Measurements from ENCODE around the gene HUNK. TPM values are rescaled to one million over a fixed set of nuclear protein-coding genes. Genes with fewer than 3 reads are reported as not detected.
"Not testable (repeated sequence)": the region's sequence is repeated elsewhere in the genome, so short reads cannot be mapped to it uniquely, and the experiment has no call there.

Gene HUNK
- total and polyA plus RNA-seq, 2 experiments from 2014 or later, result 0.30 to 2.5 TPM

- H3K4me2 ChIP-seq (ENCODE audit: unreplicated experiment), result peak overlapping the region; percentile 40
- no peaks in the 10 kb centered on the region for H3K9me3 ChIP-seq (ENCODE audit: low read depth)
- no peak overlapping the region for H3K9ac ChIP-seq
- no peaks in the 10 kb centered on the region for H3K9me2 ChIP-seq (ENCODE audit: insufficient read depth)
- peaks cover 12% of the 10 kb centered on the region for H3K27me3 ChIP-seq (replicated peaks; ENCODE audit: insufficient read depth)
- no peaks in the 10 kb centered on the region for H3K79me2 ChIP-seq (ENCODE audit: insufficient read depth)
- H4K20me1 ChIP-seq (ENCODE audit: insufficient read depth), result no peaks in the 10 kb centered on the region
- no peak overlapping the region for H3K4me3 ChIP-seq
- no peak overlapping the region for H3K27ac ChIP-seq
- H3K4me1 ChIP-seq (ENCODE audit: insufficient read depth), result no peaks in the 10 kb centered on the region
- no peak for DNase-seq
- no peaks in the 10 kb centered on the region for H3F3A ChIP-seq (ENCODE audit: insufficient read depth)
- in situ Hi-C loops (cut with MboI), result loop anchor here (5.0 kb wide), 1 partner anchor 387 kb away; no protein-coding TSS in a partner anchor
- peak overlapping the region; percentile 70 for H2AFZ ChIP-seq
- H3K36me3 ChIP-seq (ENCODE audit: low read depth), result no peaks in the 10 kb centered on the region
- TF ChIP-seq EZH2phosphoT487 (IDR thresholded peaks at IDR 0.05; ENCODE audit: insufficient read depth, low read depth) (no peak), EZH2 (IDR thresholded peaks at IDR 0.05; ENCODE audit: insufficient read depth, poor library complexity, severe bottlenecking) (no peak)
- 50 to 52% methylated on average over 11 of the region's 11 CpGs for WGBS, 2 experiments (ENCODE audit: low coverage in 1 of 2, low lambda C conversion rate in 2 of 2, missing lambda C conversion rate in 2 of 2)
These were observed 7.3 kb upstream of the HUNK start for GRCh38 chr21:31865429-31865970.

GRCh38 chr21:31866077-31866511, 6.7 kb upstream of the HUNK start:
- WGBS, 2 experiments (ENCODE audit: low coverage in 1 of 2, low lambda C conversion rate in 2 of 2, missing lambda C conversion rate in 2 of 2), result 19 to 20% methylated on average over 15 of the region's 15 CpGs

GRCh38 chr21:31869750-31870149, 3.1 kb upstream of the HUNK start:
- WGBS, 2 experiments (ENCODE audit: low coverage in 1 of 2, low lambda C conversion rate in 2 of 2, missing lambda C conversion rate in 2 of 2), result 76% methylated on average over 6 of the region's 6 CpGs
- Histone ChIP-seq H3K79me2 (ENCODE audit: insufficient read depth) (no peaks in the 10 kb centered on the region), H3K4me2 (ENCODE audit: unreplicated experiment) (no peak overlapping the region), H3K9me2 (ENCODE audit: insufficient read depth) (no peaks in the 10 kb centered on the region), H3K9ac (no peak overlapping the region), H3K27me3 (replicated peaks; ENCODE audit: insufficient read depth) (peaks cover 12% of the 10 kb centered on the region), H2AFZ (no peak overlapping the region), H3F3A (ENCODE audit: insufficient read depth) (no peaks in the 10 kb centered on the region), H3K9me3 (ENCODE audit: low read depth) (no peaks in the 10 kb centered on the region), H3K4me3 (no peak overlapping the region), H3K4me1 (ENCODE audit: insufficient read depth) (0 out of 2 replicates have a peak, but pooled peaks cover 3% of the 10 kb centered on the region), H4K20me1 (ENCODE audit: insufficient read depth) (no peaks in the 10 kb centered on the region), H3K27ac (no peak overlapping the region), H3K36me3 (ENCODE audit: low read depth) (no peaks in the 10 kb centered on the region)
- TF ChIP-seq EZH2phosphoT487 (IDR thresholded peaks at IDR 0.05; ENCODE audit: insufficient read depth, low read depth), result no peak
- no peak for TF ChIP-seq EZH2 (IDR thresholded peaks at IDR 0.05; ENCODE audit: insufficient read depth, poor library complexity, severe bottlenecking)
- DNase-seq, result no peak
- in situ Hi-C loops (cut with MboI), result loop anchor here (5.0 kb wide), 1 partner anchor 383 kb away; no protein-coding TSS in a partner anchor

More at GRCh38 chr21:31866077-31866511, 6.7 kb upstream of the HUNK start:
- TF ChIP-seq EZH2 (IDR thresholded peaks at IDR 0.05; ENCODE audit: insufficient read depth, poor library complexity, severe bottlenecking) (no peak), EZH2phosphoT487 (IDR thresholded peaks at IDR 0.05; ENCODE audit: insufficient read depth, low read depth) (no peak)
- in situ Hi-C loops (cut with MboI), result loop anchor here (5.0 kb wide), 1 partner anchor 386 kb away; no protein-coding TSS in a partner anchor
- no peak overlapping the region for H3K4me3 ChIP-seq
- H3K4me2 ChIP-seq (ENCODE audit: unreplicated experiment), result peak overlapping the region; percentile 40
- no peaks in the 10 kb centered on the region for H3K9me2 ChIP-seq (ENCODE audit: insufficient read depth)
- peak; percentile 88 for DNase-seq
- H3K27ac ChIP-seq, result no peak overlapping the region
- H3K36me3 ChIP-seq (ENCODE audit: low read depth), result no peaks in the 10 kb centered on the region
- H4K20me1 ChIP-seq (ENCODE audit: insufficient read depth), result no peaks in the 10 kb centered on the region
- H3K9ac ChIP-seq, result no peak overlapping the region
- no peaks in the 10 kb centered on the region for H3K9me3 ChIP-seq (ENCODE audit: low read depth)
- H2AFZ ChIP-seq, result peak overlapping the region; percentile 70
- peaks cover 12% of the 10 kb centered on the region for H3K27me3 ChIP-seq (replicated peaks; ENCODE audit: insufficient read depth)
- H3K4me1 ChIP-seq (ENCODE audit: insufficient read depth), result no peaks in the 10 kb centered on the region
- H3F3A ChIP-seq (ENCODE audit: insufficient read depth), result no peaks in the 10 kb centered on the region
- no peaks in the 10 kb centered on the region for H3K79me2 ChIP-seq (ENCODE audit: insufficient read depth)

- no peak overlapping the region for H3K4me2 ChIP-seq (ENCODE audit: unreplicated experiment)
- H3K4me1 ChIP-seq (ENCODE audit: insufficient read depth), result peaks cover 8% of the 10 kb centered on the region; the same call in 1 of the 2 replicates
- no peaks in the 10 kb centered on the region for H3F3A ChIP-seq (ENCODE audit: insufficient read depth)
- no peak for DNase-seq
- TF ChIP-seq EZH2phosphoT487 (IDR thresholded peaks at IDR 0.05; ENCODE audit: insufficient read depth, low read depth), result no peak
- no peak for TF ChIP-seq EZH2 (IDR thresholded peaks at IDR 0.05; ENCODE audit: insufficient read depth, poor library complexity, severe bottlenecking)
- H3K36me3 ChIP-seq (ENCODE audit: low read depth), result no peaks in the 10 kb centered on the region
- no peak overlapping the region for H3K4me3 ChIP-seq
- no peaks in the 10 kb centered on the region for H3K79me2 ChIP-seq (ENCODE audit: insufficient read depth)
- in situ Hi-C loops (cut with MboI), result no loop called here
- WGBS, 2 experiments (ENCODE audit: low coverage in 1 of 2, low lambda C conversion rate in 2 of 2, missing lambda C conversion rate in 2 of 2), result 77 to 81% methylated on average over 8 of the region's 8 CpGs
- no peak overlapping the region for H2AFZ ChIP-seq
- no peak overlapping the region for H3K9ac ChIP-seq
- no peaks in the 10 kb centered on the region for H4K20me1 ChIP-seq (ENCODE audit: insufficient read depth)
- peaks cover 12% of the 10 kb centered on the region for H3K27me3 ChIP-seq (replicated peaks; ENCODE audit: insufficient read depth)
- no peaks in the 10 kb centered on the region for H3K9me3 ChIP-seq (ENCODE audit: low read depth)
- H3K9me2 ChIP-seq (ENCODE audit: insufficient read depth), result no peaks in the 10 kb centered on the region
- no peak overlapping the region for H3K27ac ChIP-seq
These were observed 2.2 kb upstream of the HUNK start for GRCh38 chr21:31870472-31871193.

- H3K27ac ChIP-seq; H3K9ac ChIP-seq; DNase-seq; H3K79me2 ChIP-seq (ENCODE audit: insufficient read depth); H2AFZ ChIP-seq; H3F3A ChIP-seq (ENCODE audit: insufficient read depth); H4K20me1 ChIP-seq (ENCODE audit: insufficient read depth); H3K4me3 ChIP-seq; H3K36me3 ChIP-seq (ENCODE audit: low read depth); H3K9me2 ChIP-seq (ENCODE audit: insufficient read depth); in situ Hi-C loops (cut with MboI); H3K9me3 ChIP-seq (ENCODE audit: low read depth); H3K4me1 ChIP-seq (ENCODE audit: insufficient read depth); H3K4me2 ChIP-seq (ENCODE audit: unreplicated experiment): not testable (repeated sequence)
- H3K27me3 ChIP-seq (replicated peaks; ENCODE audit: insufficient read depth), result peaks cover 12% of the 10 kb centered on the region
- whole genome bisulfite sequencing, 2 experiments (ENCODE audit: low coverage in 1 of 2, low lambda C conversion rate in 2 of 2, missing lambda C conversion rate in 2 of 2), result 96 to 97% methylated on average over 14 of the region's 14 CpGs
These were observed 1.4 kb upstream of the HUNK start for GRCh38 chr21:31871371-31871770.
